OCI-LY1 (cell line): ENCODE measurements around the gene HPCAL1.

ENCODE experiments used
- H2AFZ ChIP-seq: fragments of 200-600 bp; sonication (generic), shearing (Covaris generic); 2 replicates; pipeline ENCODE4 v1.6.0; 2014; ENCODE audit warnings: antibody characterized with exemption, mild to moderate bottlenecking, low read length
- H3F3A ChIP-seq: fragments of 200-600 bp; sonication (generic), shearing (Covaris generic); 2 replicates; pipeline ENCODE4 v1.6.0; 2014; ENCODE audit warnings: mild to moderate bottlenecking, antibody characterized with exemption, low read length, moderate library complexity; ENCODE audit not compliant: insufficient read depth
- H3K27ac ChIP-seq: fragments of 200-600 bp; sonication (generic); 2 replicates; pipeline ENCODE4 v1.5.1; 2014; ENCODE audit warnings: low read length, mixed run types, mild to moderate bottlenecking, low read depth; ENCODE audit not compliant: poor library complexity, severe bottlenecking
- H3K27me3 ChIP-seq: fragments of 200-600 bp; sonication (generic); 2 replicates; pipeline ENCODE4 v1.6.0; 2014; ENCODE audit warnings: antibody characterized with exemption, mild to moderate bottlenecking, low read length, moderate library complexity; ENCODE audit not compliant: insufficient read depth
- H3K36me3 ChIP-seq: fragments of 200-600 bp; sonication (generic); 2 replicates; pipeline ENCODE4 v1.6.1; 2014; ENCODE audit warnings: mild to moderate bottlenecking, antibody characterized with exemption, low read length, moderate library complexity, mixed read lengths; ENCODE audit not compliant: insufficient read depth
- H3K4me1 ChIP-seq: fragments of 200-600 bp; sonication (generic); 2 replicates; pipeline ENCODE4 v1.5.1; 2014; ENCODE audit warnings: mild to moderate bottlenecking, low read length, moderate library complexity; ENCODE audit not compliant: insufficient read depth, severe bottlenecking
- H3K4me2 ChIP-seq: fragments of 200-600 bp; sonication (generic), shearing (Covaris generic); 2 replicates; pipeline ENCODE4 v1.6.1; 2014; ENCODE audit warnings: low read length
- H3K4me3 ChIP-seq: fragments of 200-600 bp; sonication (generic); 2 replicates; pipeline ENCODE4 v1.5.1; 2014; ENCODE audit warnings: low read length, low read depth, mild to moderate bottlenecking, mixed read lengths; ENCODE audit not compliant: poor library complexity, severe bottlenecking
- H3K79me2 ChIP-seq: fragments of 200-600 bp; shearing (Covaris generic); 2 replicates; pipeline ENCODE4 v1.6.1; 2016; ENCODE audit warnings: mixed run types, low read length, mixed read lengths; ENCODE audit not compliant: insufficient read depth
- H3K9ac ChIP-seq: fragments of 200-600 bp; sonication (generic), shearing (Covaris generic); 2 replicates; pipeline ENCODE4 v1.6.1; 2014; ENCODE audit warnings: mild to moderate bottlenecking, low read length, mixed read lengths
- H3K9me2 ChIP-seq: fragments of 200-600 bp; sonication (generic), shearing (Covaris generic); 2 replicates; pipeline ENCODE4 v1.6.1; 2014; ENCODE audit warnings: low read depth, mild to moderate bottlenecking, low read length, mixed read lengths
- H3K9me3 ChIP-seq: fragments of 200-600 bp; shearing (Covaris generic); 2 replicates; pipeline ENCODE4 v1.6.1; 2014; ENCODE audit warnings: low read length, mixed read lengths
- H4K20me1 ChIP-seq: fragments of 200-600 bp; sonication (generic), shearing (Covaris generic); 2 replicates; pipeline ENCODE4 v1.6.0; 2016; ENCODE audit warnings: mild to moderate bottlenecking, low read length; ENCODE audit not compliant: insufficient read depth
- CTCF ChIP-seq: fragments of 200-600 bp; sonication (generic), shearing (Covaris generic); IDR thresholded peaks from 2 replicates; pipeline ENCODE4 v1.5.1; 2017; ENCODE audit warnings: mild to moderate bottlenecking, antibody characterized with exemption, low read length, moderate library complexity, mixed read lengths
- EZH2 ChIP-seq: fragments of 200-600 bp; sonication (generic), shearing (Covaris generic); IDR thresholded peaks from 2 replicates; pipeline ENCODE4 v1.8.0; 2017; ENCODE audit warnings: borderline replicate concordance, mixed run types, mild to moderate bottlenecking, antibody characterized with exemption, low read length, moderate library complexity, mixed read lengths

Gene HPCAL1

GRCh38 chr2:10380048-10380926 is 77.6 kb downstream of the HPCAL1 start:
- Histone ChIP-seq H3K27ac (no peak overlapping the region), H3K9me3 (no peaks in the 10 kb centered on the region), H2AFZ (no peak overlapping the region), H3K79me2 (no peaks in the 10 kb centered on the region), H3K36me3 (no peaks in the 10 kb centered on the region), H3K4me3 (no peak overlapping the region), H4K20me1 (no peaks in the 10 kb centered on the region), H3K4me1 (peaks cover 44% of the 10 kb centered on the region), H3K9me2 (no peaks in the 10 kb centered on the region), H3F3A (no peaks in the 10 kb centered on the region), H3K4me2 (no peak overlapping the region), H3K9ac (no peak overlapping the region), H3K27me3 (peaks cover 3% of the 10 kb centered on the region; the same call in 1 of the 2 replicates)
- no peak for TF ChIP-seq CTCF
- TF ChIP-seq EZH2 = no peak

- Histone ChIP-seq H3K4me3 (no peak overlapping the region), H3K4me2 (peak overlapping the region; percentile 55; the same call in 1 of the 2 replicates), H3K4me1 (peaks cover 32% of the 10 kb centered on the region), H2AFZ (no peak overlapping the region), H3K36me3 (no peaks in the 10 kb centered on the region), H3K9me3 (no peaks in the 10 kb centered on the region), H3K27me3 (peaks cover 10% of the 10 kb centered on the region; the same call in 1 of the 2 replicates), H3K9ac (no peak overlapping the region), H3K27ac (no peak overlapping the region), H4K20me1 (no peaks in the 10 kb centered on the region), H3F3A (no peaks in the 10 kb centered on the region), H3K9me2 (no peaks in the 10 kb centered on the region), H3K79me2 (no peaks in the 10 kb centered on the region)
- TF ChIP-seq CTCF (no peak), EZH2 (no peak)
These were observed 79.3 kb downstream of the HPCAL1 start for GRCh38 chr2:10381997-10382353.

GRCh38 chr2:10382354-10383061 is 79.8 kb downstream of the HPCAL1 start:
- Histone ChIP-seq H3K4me3 (no peak overlapping the region), H3K27me3 (peaks cover 10% of the 10 kb centered on the region; the same call in 1 of the 2 replicates), H2AFZ (no peak overlapping the region), H3K9ac (no peak overlapping the region), H3K79me2 (no peaks in the 10 kb centered on the region), H3K4me2 (peak overlapping the region; percentile 55; the same call in 1 of the 2 replicates), H3K9me3 (no peaks in the 10 kb centered on the region), H3F3A (no peaks in the 10 kb centered on the region), H3K9me2 (no peaks in the 10 kb centered on the region), H3K36me3 (no peaks in the 10 kb centered on the region), H4K20me1 (no peaks in the 10 kb centered on the region), H3K4me1 (peaks cover 26% of the 10 kb centered on the region), H3K27ac (no peak overlapping the region)
- TF ChIP-seq CTCF (no peak), EZH2 (no peak)
